Esophagus squamous epithelium (tissue), 5 donors: ENCODE results near the gene RREB1. TPM values are rescaled to one million over a fixed set of nuclear protein-coding genes. Genes with fewer than 3 reads are reported as not detected.

Experiments used
- DNase-seq: peaks from one replicate; lab custom pipeline; 2025; lab: John Stamatoyannopoulos, UW
- H3K27ac ChIP-seq, 4 donors: fragments of 200-600 bp; sonication (generic); one replicate each; pipeline ENCODE4 v1.5.1; 2016 to 2019; ENCODE audit warnings: mild to moderate bottlenecking in 1 of 4
- H3K27me3 ChIP-seq, 4 donors: fragments of 200-600 bp; sonication (generic); 1 replicate in 3 of 4; 2 replicates in 1 of 4; pipeline versions ENCODE4 v1.5.1 to v1.6.0; 2017 to 2021; ENCODE audit warnings: antibody characterized with exemption in 1 of 4
- H3K36me3 ChIP-seq, 3 donors: fragments of 200-600 bp; sonication (generic); one replicate each; pipeline ENCODE4 v1.5.1; 2016 to 2019
- H3K4me1 ChIP-seq, 3 donors: fragments of 200-600 bp; sonication (generic); one replicate each; pipeline ENCODE4 v1.5.1; 2017 to 2019
- H3K4me3 ChIP-seq, 4 donors: fragments of 200-600 bp; sonication (generic); 1 replicate in 3 of 4; 2 replicates in 1 of 4; pipeline ENCODE4 v1.5.1; 2016 to 2019; ENCODE audit warnings: mild to moderate bottlenecking in 2 of 4, moderate library complexity in 1 of 4
- H3K9me3 ChIP-seq, 3 donors: fragments of 200-600 bp; sonication (generic); one replicate each; pipeline ENCODE4 v1.5.1; 2016 to 2019
- CTCF ChIP-seq, 6 experiments: fragments of 450-650 bp in 4 of 6; fragments of 200-600 bp in 2 of 6; sonication (generic) in 2 of 6; IDR thresholded peaks; one replicate each; pipeline ENCODE4 v1.5.1; 2016 to 2019; ENCODE audit warnings: antibody characterized with exemption in 6 of 6, mild to moderate bottlenecking in 4 of 6, moderate library complexity in 4 of 6
- POLR2A ChIP-seq, 4 donors: fragments of 450-650 bp; IDR thresholded peaks; one replicate each; pipeline ENCODE4 v1.6.1; 2017; ENCODE audit warnings: antibody characterized with exemption in 4 of 4, mild to moderate bottlenecking in 4 of 4, moderate library complexity in 3 of 4
- WGBS, 2 donors: methylation state at CpG; one replicate each; pipeline ENCODE4 v1.1.5; 2018; 5-methylcytosine and 5-hydroxymethylcytosine counted together
- intact Hi-C: fragments of 100-400 bp; cut with DNase I; formaldehyde crosslinking; loops from one replicate; pipeline ENCODE4 v1.15.0; 2022
- total RNA-seq, 4 donors: library from RNA; depleted of rRNA; stranded (reverse); fragments of >200 nt; gene quantifications; one replicate each; pipeline ENCODE4 v1.1.0, GENCODE V29; 2016
- donor health status: DM: yes; HTN: yes; CAD: no.

RREB1 gene
- total RNA-seq, 4 donors from 2014 or later = 41.7 to 79.6 (median 57.5) TPM

GRCh38 chr6:7241160-7241559 lies 133.4 kb downstream of the RREB1 start:
- no peak for TF ChIP-seq POLR2A (IDR thresholded peaks at IDR 0.05)
- TF ChIP-seq CTCF (IDR thresholded peaks at IDR 0.05) = no peak
- H3K27me3 ChIP-seq = no peaks in the 10 kb centered on the region
- no peak overlapping the region for H3K4me3 ChIP-seq
- intact Hi-C loops = loop anchor here (10.0 kb wide), 1 partner anchor 556 kb away; no protein-coding TSS in a partner anchor
- DNase-seq = no peak
- WGBS, 2 donors = 87 to 88% methylated on average over 8 to 10 of the region's 10 CpGs
- H3K4me1 ChIP-seq = peaks cover 13 to 72% (median 28%) of the 10 kb centered on the region in 3 donors
- no peaks in the 10 kb centered on the region for H3K9me3 ChIP-seq
- H3K36me3 ChIP-seq = peaks cover 3 to 61% (median 10%) of the 10 kb centered on the region in 3 donors
- H3K27ac ChIP-seq = peak overlapping the region; percentile 51 to 80 (median 70)

- Histone ChIP-seq H3K27ac (peak overlapping the region; percentile 53 to 80 (median 70)), H3K36me3 (peaks cover 12 to 68% (median 17%) of the 10 kb centered on the region in 3 donors), H3K4me3 (no peak overlapping the region), H3K27me3 (no peaks in the 10 kb centered on the region), H3K9me3 (no peaks in the 10 kb centered on the region), H3K4me1 (peaks cover 11 to 64% (median 22%) of the 10 kb centered on the region in 3 donors)
- no peak for DNase-seq
- 66 to 70% methylated on average over 12 to 13 of the region's 13 CpGs for WGBS, 2 donors
- intact Hi-C loops = loop anchor here (10.0 kb wide), 1 partner anchor 557 kb away; no protein-coding TSS in a partner anchor
- TF ChIP-seq CTCF (IDR thresholded peaks at IDR 0.05) = no peak
- no peak for TF ChIP-seq POLR2A (IDR thresholded peaks at IDR 0.05)
Observed at GRCh38 chr6:7241709-7242645, 134.2 kb downstream of the RREB1 start.

- TF ChIP-seq POLR2A (IDR thresholded peaks at IDR 0.05) = no peak
- Histone ChIP-seq H3K4me1 (peaks cover 3 to 56% (median 20%) of the 10 kb centered on the region in 3 donors), H3K36me3 (peaks cover 20 to 73% (median 25%) of the 10 kb centered on the region in 3 donors), H3K27ac (peak overlapping the region; percentile 53 to 80 (median 70)), H3K27me3 (no peaks in the 10 kb centered on the region), H3K9me3 (no peaks in the 10 kb centered on the region), H3K4me3 (no peak overlapping the region)
- 63 to 89% methylated on average over 3 to 4 of the region's 4 CpGs for whole genome bisulfite sequencing, 2 donors
- DNase-seq = no peak
- intact Hi-C loops = loop anchor here (10.0 kb wide), 1 partner anchor 558 kb away; no protein-coding TSS in a partner anchor
Observed at GRCh38 chr6:7242835-7243178, 135.0 kb downstream of the RREB1 start.

- Histone ChIP-seq H3K4me1 (peaks cover 0 to 50% (median 20%) of the 10 kb centered on the region in 3 donors), H3K27ac (peak overlapping the region; percentile 53 to 80 (median 70)), H3K27me3 (no peaks in the 10 kb centered on the region), H3K9me3 (no peaks in the 10 kb centered on the region), H3K4me3 (no peak overlapping the region), H3K36me3 (peaks cover 26 to 79% (median 31%) of the 10 kb centered on the region in 3 donors)
- DNase-seq = no peak
- 5 to 10% methylated on average over 7 of the region's 7 CpGs for WGBS, 2 donors
- TF ChIP-seq POLR2A (IDR thresholded peaks at IDR 0.05) (no peak), CTCF (IDR thresholded peaks at IDR 0.05) (peak; percentile 76 to 90 (median 88))
- intact Hi-C loops = loop anchor here (10.0 kb wide), 1 partner anchor 559 kb away; no protein-coding TSS in a partner anchor
Observed at GRCh38 chr6:7243179-7243981, 135.6 kb downstream of the RREB1 start.

- Histone ChIP-seq H3K4me1 (peaks cover 0 to 31% (median 11%) of the 10 kb centered on the region in 3 donors), H3K36me3 (peaks cover 37 to 85% (median 50%) of the 10 kb centered on the region in 3 donors), H3K4me3 (no peak overlapping the region), H3K9me3 (no peaks in the 10 kb centered on the region), H3K27ac (no peak overlapping the region), H3K27me3 (no peaks in the 10 kb centered on the region)
- TF ChIP-seq CTCF (IDR thresholded peaks at IDR 0.05) (no peak), POLR2A (IDR thresholded peaks at IDR 0.05) (no peak)
- DNase-seq = no peak
- intact Hi-C loops = loop anchor here (10.0 kb wide), 1 partner anchor 561 kb away; no protein-coding TSS in a partner anchor
- WGBS, 2 donors = 83 to 98% methylated on average over 8 to 11 of the region's 15 CpGs
Observed at GRCh38 chr6:7245668-7246393, 138.1 kb downstream of the RREB1 start.
